Ovary (tissue), 9 donors: ENCODE data around the gene GNL3. TPM values are rescaled to one million over a fixed set of nuclear protein-coding genes. Genes with fewer than 3 reads are reported as not detected.

Source experiments
- polyA plus RNA-seq, 2 donors: library from polyadenylated mRNA; stranded (reverse); fragments of 200-250 nt in 1 of 2; fragments of 350-450 nt in 1 of 2; fragmentation: Illumina TruSeq in 1 of 2; extraction: RNeasy Lipid Tissue Mini Kit (QIAGEN cat#74804) in 1 of 2; gene quantifications; one replicate each; pipeline ENCODE4 v1.2.3, GENCODE V29; 2013 to 2014
- small RNA-seq: library from RNA; depleted of rRNA; stranded (forward); fragments of <200 nt; gene quantifications from one replicate; pipeline ENCODE3, GENCODE V24; 2016
- total RNA-seq, 7 donors: library from RNA; depleted of rRNA in 2 of 7; stranded (reverse); fragments of >200 nt in 2 of 7; fragmentation: NEBNext Ultra II Directional in 3 of 7; extraction: Animal tissue kit (Norgen Biotek cat#: 25700) in 3 of 7; gene quantifications; one replicate each; pipeline versions ENCODE4 v1.1.0 to v1.2.4, GENCODE V29; 2016 to 2023
- donor health status: DM: no; HTN: no; CAD: no; lungs with moderate emphysema.
- donor health status: DM: no; HTN: no; CAD: no.
- donor health status: Bipolar disorder and iron deficiency.
- donor health status: DM: yes; HTN: yes; CAD: no.
- donor health status: DM: no; HTN: no; CAD: no.
- donor health status: DM: yes; HTN: yes; CAD: no.

Gene GNL3
- total and polyA plus RNA-seq, 9 donors: 39.6 to 82.7 (median 59.3) TPM

Small RNAs within 50 kb of the gene (small RNA-seq; reads per million reads assigned to genes)
- gene AC006254.2 (not detected), gene RF00569 (2,829 reads per million, percentile 98 among the genes with 10 or more reads in this experiment), gene RF01183 (not detected), gene SNORD19 (not detected), gene SNORD19B (not detected), gene SNORD69 (2,479 reads per million, percentile 98 among the genes with 10 or more reads in this experiment)

Other genes starting within 250 kb of the GNL3 start
- gene SEMA3G, start 240.9 kb upstream of the GNL3 start, total RNA-seq: 10 to 100 TPM in 1 of 7 donors, 1 to 10 TPM in 6; 1.5 to 12.3 (median 3.7) TPM
- gene SEMA3G, start 240.9 kb upstream of the GNL3 start, polyA plus RNA-seq: 10 to 100 TPM in 1 of 2 donors, 1 to 10 TPM in 1; 8.2 to 11.9 TPM
- gene TNNC1, start 232.0 kb upstream of the GNL3 start, total RNA-seq: 1 to 10 TPM in 3 of 7 donors, under 1 TPM in 4; 0.31 to 2.3 (median 0.88) TPM
- gene TNNC1, start 232.0 kb upstream of the GNL3 start, polyA plus RNA-seq: 1 to 10 TPM; 1.6 to 1.8 TPM
- gene NISCH, start 230.4 kb upstream of the GNL3 start, total RNA-seq: 100 to 1,000 TPM in 4 of 7 donors, 10 to 100 TPM in 3; 73.6 to 142 (median 102) TPM
- 10 to 100 TPM; 74.7 to 77.7 TPM for gene NISCH, start 230.4 kb upstream of the GNL3 start, polyA plus RNA-seq
- 100 to 1,000 TPM in 2 of 7 donors, 10 to 100 TPM in 5; 31.3 to 114 (median 47.5) TPM for gene STAB1, start 190.7 kb upstream of the GNL3 start, total RNA-seq
- gene STAB1, start 190.7 kb upstream of the GNL3 start, polyA plus RNA-seq: 10 to 100 TPM; 21.4 to 50.7 TPM
- gene NT5DC2, start 152.2 kb upstream of the GNL3 start, total RNA-seq: 10 to 100 TPM; 19.6 to 76.6 (median 51.9) TPM
- gene NT5DC2, start 152.2 kb upstream of the GNL3 start, polyA plus RNA-seq: 100 to 1,000 TPM in 1 of 2 donors, 10 to 100 TPM in 1; 46.6 to 129 TPM
- gene UQCC5, start 149.4 kb upstream of the GNL3 start, total RNA-seq: 10 to 100 TPM in 6 of 7 donors, 1 to 10 TPM in 1; 1.4 to 44.7 (median 27.4) TPM
- 10 to 100 TPM in 1 of 2 donors, 1 to 10 TPM in 1; 7.7 to 53.0 TPM for gene UQCC5, start 149.4 kb upstream of the GNL3 start, polyA plus RNA-seq
- gene PBRM1, start 119 bp upstream of the GNL3 start, total RNA-seq: 10 to 100 TPM; 63.2 to 95.7 (median 69.7) TPM
- gene PBRM1, start 119 bp upstream of the GNL3 start, polyA plus RNA-seq: 10 to 100 TPM; 19.8 to 30.9 TPM
- 10 to 100 TPM; 42.3 to 67.8 (median 57.4) TPM for gene GLT8D1, start 19.8 kb downstream of the GNL3 start, total RNA-seq
- 10 to 100 TPM; 63.2 to 72.9 TPM for gene GLT8D1, start 19.8 kb downstream of the GNL3 start, polyA plus RNA-seq
- gene SPCS1, start 20.1 kb downstream of the GNL3 start, total RNA-seq: 100 to 1,000 TPM in 2 of 7 donors, 10 to 100 TPM in 5; 67.7 to 104 (median 80.3) TPM
- 100 to 1,000 TPM; 138 to 216 TPM for gene SPCS1, start 20.1 kb downstream of the GNL3 start, polyA plus RNA-seq
- gene NEK4, start 84.9 kb downstream of the GNL3 start, total RNA-seq: 10 to 100 TPM; 20.1 to 45.9 (median 32.8) TPM
- 10 to 100 TPM in 1 of 2 donors, 1 to 10 TPM in 1; 8.5 to 12.0 TPM for gene NEK4, start 84.9 kb downstream of the GNL3 start, polyA plus RNA-seq
- under 1 TPM in 3 of 7 donors, not detected in 4; 0.42 to 0.79 (median 0.53) TPM for gene ITIH1, start 91.6 kb downstream of the GNL3 start, total RNA-seq
- under 1 TPM in 1 of 2 donors, not detected in 1; 0.45 TPM for gene ITIH1, start 91.6 kb downstream of the GNL3 start, polyA plus RNA-seq
- gene ITIH3, start 108.8 kb downstream of the GNL3 start, total RNA-seq: 1 to 10 TPM in 5 of 7 donors, under 1 TPM in 2; 0.23 to 3.1 (median 1.2) TPM
- gene ITIH3, start 108.8 kb downstream of the GNL3 start, polyA plus RNA-seq: 10 to 100 TPM in 1 of 2 donors, 1 to 10 TPM in 1; 3.3 to 14.2 TPM
- 1 to 10 TPM; 2.2 to 8.7 (median 4.0) TPM for gene ITIH4, start 144.6 kb downstream of the GNL3 start, total RNA-seq
- gene ITIH4, start 144.6 kb downstream of the GNL3 start, polyA plus RNA-seq: 10 to 100 TPM in 1 of 2 donors, 1 to 10 TPM in 1; 2.8 to 14.2 TPM
- 10 to 100 TPM in 1 of 7 donors, 1 to 10 TPM in 6; 2.2 to 14.3 (median 5.9) TPM for gene MUSTN1, start 149.0 kb downstream of the GNL3 start, total RNA-seq
- gene MUSTN1, start 149.0 kb downstream of the GNL3 start, polyA plus RNA-seq: 10 to 100 TPM; 12.1 to 30.0 TPM
- gene STIMATE, start 211.5 kb downstream of the GNL3 start, total RNA-seq: 10 to 100 TPM; 11.0 to 29.9 (median 17.8) TPM
- 10 to 100 TPM in 1 of 2 donors, 1 to 10 TPM in 1; 7.4 to 11.9 TPM for gene STIMATE, start 211.5 kb downstream of the GNL3 start, polyA plus RNA-seq